GM03348 (cell line): ENCODE data around the gene STEAP3.

Source experiments
- DNase-seq: peaks from one replicate; pipeline ENCODE4 v3.0.0; 2012; ENCODE audit warnings: low spot score

The STEAP3 gene

DNA sequence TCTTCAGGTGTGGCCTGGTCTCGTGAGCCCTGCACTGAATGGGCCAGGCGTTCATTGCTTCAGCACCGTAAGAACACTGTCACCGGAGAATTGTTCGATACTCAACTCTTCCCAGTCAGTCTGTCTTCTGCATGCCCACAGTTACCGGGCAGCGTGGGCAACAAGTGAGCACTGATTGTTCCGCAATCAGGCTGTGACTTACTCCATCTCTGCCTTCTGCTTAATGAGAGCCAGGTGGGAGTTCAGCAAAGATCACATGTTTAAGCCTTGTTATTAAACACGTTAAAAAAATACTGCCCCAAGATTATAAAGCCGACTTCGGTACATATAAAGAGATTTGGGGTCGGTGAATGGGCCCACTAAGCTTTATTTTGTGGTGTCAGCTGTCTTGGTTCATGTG lies 3.7 kb downstream of the STEAP3 start:
- no peak for DNase-seq

DNA sequence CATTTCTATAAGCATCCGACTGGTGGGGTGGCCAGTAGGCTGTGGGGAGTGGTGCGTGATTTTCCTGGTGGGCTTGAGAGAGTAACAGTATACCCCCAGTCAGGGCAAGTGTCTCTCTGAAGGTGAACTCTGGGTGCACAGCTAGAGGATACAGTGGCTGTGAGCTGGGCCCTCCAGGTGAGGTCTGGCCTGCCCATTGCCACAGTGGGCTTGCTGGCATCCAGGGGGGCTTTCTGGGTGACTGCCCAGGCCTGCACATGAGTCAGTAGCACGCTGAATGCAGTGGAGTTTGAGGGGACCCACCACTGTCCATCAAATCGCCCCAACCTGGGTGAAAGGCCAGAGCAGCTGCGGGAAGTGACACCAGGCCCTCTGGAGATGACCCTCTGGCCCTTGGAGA lies 4.5 kb downstream of the STEAP3 start:
- no peak for DNase-seq

GRCh38 chr2:119228964-119229363 lies 5.3 kb downstream of the STEAP3 start:
- DNase-seq = no peak

DNA sequence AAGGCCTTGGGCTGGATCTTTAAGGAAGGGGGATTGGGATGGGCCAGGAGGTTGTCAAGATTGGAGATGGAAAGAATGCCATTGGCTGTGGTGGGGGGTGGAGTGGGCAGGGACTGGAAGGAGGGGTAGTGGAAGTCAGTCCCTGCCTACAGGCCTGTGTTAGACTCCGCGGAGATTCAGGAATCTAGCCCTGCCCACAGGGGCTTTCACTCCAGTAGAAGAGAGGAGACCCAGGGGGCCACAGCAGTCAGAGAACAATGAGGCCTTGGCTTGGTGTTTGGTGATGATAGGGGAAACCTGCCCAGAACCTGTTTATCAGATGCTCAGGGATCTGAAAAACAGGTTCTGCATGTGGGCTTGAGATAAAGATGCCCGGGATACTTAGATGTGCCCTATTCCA lies 6.1 kb downstream of the STEAP3 start:
- no peak for DNase-seq

- DNase-seq = peak; percentile 55
Observed at GRCh38 chr2:119230219-119231185, 6.9 kb downstream of the STEAP3 start.

GRCh38 chr2:119231975-119232665 lies 8.5 kb downstream of the STEAP3 start:
- peak; percentile 63 for DNase-seq

DNA sequence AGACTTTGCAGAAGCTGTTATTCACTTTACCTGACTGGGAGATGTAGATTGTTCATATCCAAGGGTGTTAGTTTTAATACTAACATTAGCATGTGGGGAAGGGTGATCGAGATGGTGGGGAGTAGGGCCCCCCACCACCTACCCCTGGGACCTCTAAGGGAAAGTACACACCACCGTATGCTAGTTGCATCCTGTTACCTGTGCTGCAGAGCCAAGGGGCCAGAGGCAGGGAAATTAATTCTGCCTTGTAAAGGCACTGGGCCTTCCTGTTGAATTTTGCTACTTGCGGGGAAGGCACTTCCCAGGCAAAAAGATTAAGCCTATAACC lies 9.0 kb downstream of the STEAP3 start:
- DNase-seq = no peak

DNA sequence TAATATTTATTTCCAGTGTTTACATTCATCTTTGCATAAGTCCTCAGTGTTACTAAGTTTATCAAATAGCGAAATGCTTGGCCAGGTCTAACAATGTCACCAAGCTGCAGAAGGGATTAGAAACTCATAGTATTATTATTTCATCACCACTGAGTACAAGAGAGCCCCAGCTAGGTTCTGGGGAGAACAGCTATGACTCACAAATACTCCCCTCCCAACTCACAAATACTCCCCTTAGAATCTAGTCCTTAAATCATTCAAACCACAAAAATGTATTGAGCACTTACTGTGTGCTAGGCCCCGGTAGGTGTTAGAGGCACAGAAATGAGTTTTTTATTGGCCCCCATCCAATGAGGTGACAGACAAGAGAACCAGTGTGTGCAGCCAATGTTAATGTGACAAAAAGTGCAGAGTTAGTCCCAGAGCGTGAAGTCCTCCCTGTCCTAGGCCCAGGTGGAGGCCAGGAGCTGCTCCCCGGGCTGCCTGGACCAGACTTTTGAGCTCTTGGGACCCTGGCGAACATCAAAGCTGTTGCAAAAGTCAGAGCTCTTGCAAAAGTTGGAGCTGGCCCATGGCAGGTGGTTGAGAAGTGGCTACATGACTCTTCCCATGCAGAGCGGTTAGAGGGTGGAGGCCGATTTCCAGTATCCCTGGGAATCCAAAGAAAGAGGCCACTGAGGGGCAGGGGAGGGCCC lies 9.8 kb downstream of the STEAP3 start:
- DNase-seq = peak; percentile 75

- peak; percentile 41 for DNase-seq
Observed at GRCh38 chr2:119234021-119235019, 10.7 kb downstream of the STEAP3 start.

DNA sequence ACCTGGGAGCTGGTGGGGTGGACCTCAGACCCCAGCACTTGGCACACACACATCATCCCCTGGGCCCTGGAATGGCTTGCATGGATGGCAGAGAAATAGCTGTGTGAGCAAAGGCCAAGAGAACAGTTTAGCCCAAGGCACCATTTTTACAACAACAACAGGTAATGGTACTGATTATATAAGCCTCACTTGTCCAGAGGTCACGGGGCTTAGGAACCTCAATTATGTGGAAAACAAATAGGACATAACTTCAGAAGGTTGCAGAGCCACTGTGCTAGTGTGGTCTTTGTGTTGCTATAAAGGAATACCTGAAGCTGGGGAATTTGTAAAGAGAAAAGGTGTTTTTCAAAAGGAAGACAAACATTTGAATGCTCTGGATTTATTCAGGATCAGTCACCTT lies 13.2 kb downstream of the STEAP3 start:
- no peak for DNase-seq

DNA sequence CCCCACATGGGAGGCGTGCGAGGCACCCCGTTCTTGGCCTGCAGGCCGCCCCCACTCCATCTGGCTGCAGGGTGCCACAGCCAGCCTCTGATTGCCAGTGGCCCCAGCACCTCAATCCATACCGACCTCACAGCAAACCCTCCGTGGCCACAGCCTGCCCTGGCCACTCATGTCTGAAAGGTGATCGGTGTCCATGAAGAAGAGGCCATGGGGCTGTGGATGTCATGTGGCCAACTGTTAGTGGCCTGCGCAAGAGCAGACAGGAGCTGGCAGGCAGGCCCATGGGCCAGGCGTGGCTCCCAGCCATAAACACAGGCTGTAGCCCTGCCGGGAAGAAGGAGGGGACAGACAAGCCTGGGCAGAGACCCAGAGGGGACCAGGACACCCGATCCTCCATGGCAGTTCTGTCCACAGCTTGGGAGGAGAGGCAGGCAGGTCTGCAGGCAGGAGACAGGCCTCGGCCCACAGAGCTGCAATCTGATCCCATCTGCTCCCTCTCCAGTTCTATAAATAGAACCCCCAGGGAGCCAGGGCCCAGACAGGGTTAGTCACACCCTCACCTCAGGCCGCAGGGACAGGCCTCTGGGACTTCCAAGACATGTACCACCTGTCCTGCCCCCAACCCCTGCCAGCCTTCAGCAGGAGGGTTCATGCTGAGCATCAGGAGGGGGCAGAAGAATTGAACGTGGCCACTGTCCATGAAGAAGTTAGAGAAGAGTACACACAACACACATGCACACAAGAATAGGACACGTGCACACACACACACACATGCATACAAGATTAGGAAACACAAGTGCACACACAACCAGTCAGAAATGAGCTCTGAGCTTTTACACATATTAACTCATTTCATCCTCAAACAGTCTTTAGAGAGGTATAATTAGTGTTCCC lies 16.9 kb downstream of the STEAP3 start:
- DNase-seq = peak; percentile 87

- no peak for DNase-seq
Observed at GRCh38 chr2:119241205-119241532, 17.5 kb downstream of the STEAP3 start.

- DNase-seq = no peak
Observed at GRCh38 chr2:119242276-119243119, 18.9 kb downstream of the STEAP3 start.

DNA sequence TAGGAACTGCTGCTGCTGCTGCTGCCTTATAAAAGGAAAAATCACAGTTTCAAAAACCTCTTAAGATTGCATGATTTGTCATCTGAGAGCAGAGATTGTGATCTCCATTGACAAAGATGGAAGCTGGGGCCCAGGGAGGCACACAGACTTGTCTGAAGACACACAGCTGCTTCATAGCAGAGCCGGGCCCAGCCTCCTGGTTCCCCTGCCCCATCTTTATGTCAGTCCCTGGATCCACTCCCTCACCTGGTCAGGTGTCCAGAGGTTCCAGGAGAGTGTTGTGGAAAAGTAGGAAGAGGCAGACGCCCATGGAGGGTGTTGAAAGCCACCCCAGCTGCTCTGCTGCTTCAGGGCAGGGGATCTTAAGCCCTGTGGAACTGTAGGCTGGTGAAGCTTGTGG lies 20.0 kb downstream of the STEAP3 start:
- no peak for DNase-seq

DNA sequence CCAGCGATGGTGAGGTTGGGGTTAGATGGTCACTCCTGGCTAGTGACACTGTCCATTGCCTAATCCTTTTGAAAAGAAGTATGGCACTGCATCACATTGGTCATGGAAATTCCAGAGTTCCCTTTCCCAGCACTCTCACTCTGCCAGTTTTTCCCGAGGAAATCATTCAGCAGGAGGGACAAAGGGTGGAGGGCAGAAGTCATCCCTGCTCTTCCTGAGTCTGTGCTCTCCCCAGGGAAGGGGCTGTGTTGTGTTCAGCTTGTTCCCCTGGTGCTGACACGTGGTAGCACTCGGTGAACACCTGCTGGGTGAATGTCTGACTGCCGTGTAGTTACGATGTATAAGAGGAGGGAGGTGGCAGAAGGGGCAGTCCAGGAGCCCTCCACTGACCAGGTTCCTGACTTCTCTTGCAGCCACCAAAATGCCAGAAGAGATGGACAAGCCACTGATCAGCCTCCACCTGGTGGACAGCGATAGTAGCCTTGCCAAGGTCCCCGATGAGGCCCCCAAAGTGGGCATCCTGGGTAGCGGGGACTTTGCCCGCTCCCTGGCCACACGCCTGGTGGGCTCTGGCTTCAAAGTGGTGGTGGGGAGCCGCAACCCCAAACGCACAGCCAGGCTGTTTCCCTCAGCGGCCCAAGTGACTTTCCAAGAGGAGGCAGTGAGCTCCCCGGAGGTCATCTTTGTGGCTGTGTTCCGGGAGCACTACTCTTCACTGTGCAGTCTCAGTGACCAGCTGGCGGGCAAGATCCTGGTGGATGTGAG lies 21.6 kb downstream of the STEAP3 start:
- DNase-seq = no peak

- no peak for DNase-seq
Observed at GRCh38 chr2:119245841-119246230, 22.2 kb downstream of the STEAP3 start.

- no peak for DNase-seq
Observed at GRCh38 chr2:119246884-119247843, 23.5 kb downstream of the STEAP3 start.

DNA sequence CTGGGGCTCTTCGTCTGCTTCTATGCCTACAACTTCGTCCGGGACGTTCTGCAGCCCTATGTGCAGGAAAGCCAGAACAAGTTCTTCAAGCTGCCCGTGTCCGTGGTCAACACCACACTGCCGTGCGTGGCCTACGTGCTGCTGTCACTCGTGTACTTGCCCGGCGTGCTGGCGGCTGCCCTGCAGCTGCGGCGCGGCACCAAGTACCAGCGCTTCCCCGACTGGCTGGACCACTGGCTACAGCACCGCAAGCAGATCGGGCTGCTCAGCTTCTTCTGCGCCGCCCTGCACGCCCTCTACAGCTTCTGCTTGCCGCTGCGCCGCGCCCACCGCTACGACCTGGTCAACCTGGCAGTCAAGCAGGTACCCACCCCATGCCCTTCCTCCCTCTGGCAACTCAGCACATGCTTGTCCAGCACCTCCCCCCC lies 24.2 kb downstream of the STEAP3 start:
- DNase-seq = no peak
